HCT116 (cell line): Measurements from ENCODE around the gene CCDC154. TPM values are rescaled to one million over a fixed set of nuclear protein-coding genes. Genes with fewer than 3 reads are reported as not detected.

Source experiments
- ATAC-seq: fragments of 200-7000 bp; cut with Tn5 transposase; 2 replicates; pipeline ENCODE4 v1.9.1; 2020; ENCODE audit warnings: mild to moderate bottlenecking, moderate library complexity
- BruUV-seq: library from RNA; stranded (reverse); fragments of 400-500 nt; replicated peaks from 2 replicates; lab custom pipeline; 2021; lab: Mats Ljungman, UMichigan
- CTCF ChIA-PET: fragments of 300-600 bp; sonication (Branson Sonifier 250); formaldehyde crosslinking; loops from one replicate; lab custom pipeline; 2021; ENCODE audit warnings: antibody characterized with exemption; lab: Charles Lee
- POLR2A ChIA-PET: fragments of 300-600, 350-600 bp; sonication (Branson Sonifier 250); formaldehyde crosslinking; loops from one replicate; lab custom pipeline; 2021; ENCODE audit warnings: antibody characterized with exemption; lab: Charles Lee
- RAD21 ChIA-PET, 2 experiments: fragments of 300-600 bp; sonication (Branson Sonifier 250); formaldehyde crosslinking; loops; one replicate each; lab custom pipeline; 2023; ENCODE audit warnings: low total read pairs in 2 of 2; ENCODE audit not compliant: uncharacterized antibody in 2 of 2, unreplicated experiment in 2 of 2, low non-redundant PET in 1 of 2; lab: Charles Lee
- DNase-seq: peaks from one replicate; pipeline ENCODE4 v3.0.0-alpha.2; 2010; ENCODE audit warnings: low read depth, low spot score
- H2AFZ ChIP-seq: fragments of 200-600 bp; shearing (Covaris generic), sonication (generic); 2 replicates; pipeline ENCODE4 v1.6.1; 2017; ENCODE audit warnings: low read depth, mixed run types, mixed read lengths, antibody characterized with exemption, low read length; ENCODE audit not compliant: poor library complexity, severe bottlenecking
- H3K27ac ChIP-seq: 2 replicates; pipeline ENCODE4 v1.5.1; 2012; ENCODE audit warnings: low read depth, low read length
- H3K27me3 ChIP-seq: fragments of 200-600 bp; sonication (generic); 2 replicates; pipeline ENCODE4 v1.6.1; 2016; ENCODE audit warnings: mixed run types, low read length, mixed read lengths; ENCODE audit not compliant: insufficient read depth
- H3K36me3 ChIP-seq, 2 experiments: fragments of 200-500 bp in 1 of 2; fragments of 200-600 bp in 1 of 2; sonication (Bioruptor generic) in 1 of 2; sonication (generic) in 1 of 2; 2 replicates each; pipeline versions ENCODE4 v1.5.1 to v1.6.1; 2014 to 2016; ENCODE audit warnings: low read length in 2 of 2, inconsistent platforms in 1 of 2, mixed read lengths in 1 of 2, mixed run types in 1 of 2; ENCODE audit not compliant: insufficient read depth in 2 of 2, control insufficient read depth in 1 of 2
- H3K4me1 ChIP-seq, 2 experiments: fragments of 200-600 bp in 1 of 2; sonication (generic) in 1 of 2; 2 replicates each; pipeline versions ENCODE4 v1.5.1 to v1.6.1; 2012 to 2017; ENCODE audit warnings: low read length in 2 of 2, inconsistent platforms in 1 of 2, mild to moderate bottlenecking in 1 of 2, mixed read lengths in 1 of 2, mixed run types in 1 of 2, moderate library complexity in 1 of 2; ENCODE audit not compliant: insufficient read depth in 2 of 2, control insufficient read depth in 1 of 2
- H3K4me2 ChIP-seq: fragments of 200-600 bp; sonication (generic); 2 replicates; pipeline ENCODE4 v1.6.1; 2017; ENCODE audit warnings: mixed run types, low read length, mixed read lengths
- H3K4me3 ChIP-seq, 2 experiments: fragments of 200-600 bp in 1 of 2; sonication (generic) in 1 of 2; replicated peaks in 1 of 2; 2 replicates each; pipeline ENCODE4 v1.5.1; 2011 to 2016; ENCODE audit warnings: low read length in 2 of 2, control low read depth in 1 of 2, low read depth in 1 of 2, mild to moderate bottlenecking in 1 of 2, mixed read lengths in 1 of 2, mixed run types in 1 of 2
- H3K79me2 ChIP-seq: fragments of 200-600 bp; sonication (generic); 2 replicates; pipeline ENCODE4 v1.6.1; 2017; ENCODE audit warnings: mild to moderate bottlenecking, mixed run types, low read length, moderate library complexity, mixed read lengths; ENCODE audit not compliant: insufficient read depth
- H3K9ac ChIP-seq: fragments of 200-600 bp; sonication (generic); 2 replicates; pipeline ENCODE4 v1.6.1; 2016; ENCODE audit warnings: low read length, mixed read lengths
- H3K9me2 ChIP-seq: fragments of 200-600 bp; sonication (generic), shearing (Covaris generic); 2 replicates; pipeline ENCODE4 v1.6.1; 2017; ENCODE audit warnings: mixed run types, mild to moderate bottlenecking, moderate library complexity; ENCODE audit not compliant: insufficient read depth
- H3K9me3 ChIP-seq, 2 experiments: fragments of 200-500 bp in 1 of 2; fragments of 200-600 bp in 1 of 2; sonication (Bioruptor generic) in 1 of 2; sonication (generic) in 1 of 2; 2 replicates each; pipeline ENCODE4 v1.6.1; 2014 to 2017; ENCODE audit warnings: low read length in 2 of 2, mixed read lengths in 2 of 2, inconsistent platforms in 1 of 2, low read depth in 1 of 2, mild to moderate bottlenecking in 1 of 2, mixed run types in 1 of 2, moderate library complexity in 1 of 2; ENCODE audit not compliant: control insufficient read depth in 1 of 2, insufficient read depth in 1 of 2
- H4K20me1 ChIP-seq: fragments of 200-600 bp; sonication (generic), shearing (Covaris generic); 2 replicates; pipeline ENCODE4 v1.6.1; 2017; ENCODE audit warnings: mixed run types, mild to moderate bottlenecking, moderate library complexity; ENCODE audit not compliant: insufficient read depth
- CTCF ChIP-seq, 3 experiments: fragments of 200-600 bp in 1 of 3; sonication (generic) in 1 of 3; IDR thresholded peaks in 2 of 3; conservative IDR thresholded peaks in 1 of 3; 2 replicates each; pipeline ENCODE4 v1.5.1; 2012 to 2017; ENCODE audit warnings: low read depth in 2 of 3, low read length in 2 of 3, antibody characterized with exemption in 1 of 3, borderline replicate concordance in 1 of 3, control low read depth in 1 of 3, mild to moderate bottlenecking in 1 of 3, mixed read lengths in 1 of 3, mixed run types in 1 of 3, moderate library complexity in 1 of 3; ENCODE audit not compliant: insufficient read depth in 1 of 3
- EGR1 ChIP-seq: IDR thresholded peaks from 2 replicates; pipeline ENCODE4 v1.6.1; 2012; ENCODE audit warnings: low read depth
- ELF1 ChIP-seq: IDR thresholded peaks from 2 replicates; pipeline ENCODE4 v1.6.1; 2012; ENCODE audit warnings: low read depth, borderline replicate concordance
- RAD21 ChIP-seq: IDR thresholded peaks from 2 replicates; pipeline ENCODE4 v1.6.1; 2012; ENCODE audit warnings: low read depth, mild to moderate bottlenecking
- intact Hi-C: fragments of 100-400 bp; cut with micrococcal nuclease; formaldehyde crosslinking; loops from 2 replicates; pipeline ENCODE4 v1.10.0; 2022
- total RNA-seq: library from RNA; stranded (reverse); gene quantifications from one replicate; pipeline ENCODE4 v1.2.1, GENCODE V29; 2021; ENCODE audit not compliant: unreplicated experiment

Gene CCDC154
- total RNA-seq, 1 experiment from 2014 or later = 1.7 TPM

GRCh38 chr16:1428511-1428910 lies 15.8 kb downstream of the CCDC154 start:
- CTCF ChIA-PET = no interaction called here
- RAD21 ChIA-PET = no interaction called here
- intact Hi-C loops = no loop called here
- no peaks in the 10 kb centered on the region for H3K79me2 ChIP-seq
- H3K27me3 ChIP-seq = no peaks in the 10 kb centered on the region
- no peak for TF ChIP-seq EGR1
- peak; percentile 70 for TF ChIP-seq RAD21
- peak; percentile 57 to 59 (median 58); a peak in 5 of 6 replicates for TF ChIP-seq CTCF (IDR thresholded peaks at IDR 0.05 in 2 of 3, conservative IDR thresholded peaks at IDR 0.05 in 1 of 3; ENCODE audit: borderline replicate concordance in 1 of 3, insufficient read depth in 1 of 3, low read depth in 2 of 3, low read length in 2 of 3)
- no peak for TF ChIP-seq ELF1
- H3K4me3 ChIP-seq = no peak overlapping the region
- no peak overlapping the region for H2AFZ ChIP-seq
- no peaks in the 10 kb centered on the region for H3K36me3 ChIP-seq
- DNase-seq = no peak
- H3K4me2 ChIP-seq = peak overlapping the region; percentile 26; the same call in 1 of the 2 replicates
- POLR2A ChIA-PET = interaction anchor here (0.6 kb wide), 1 partner anchor 182 kb away, joined by 3 read pairs; no protein-coding TSS in a partner anchor
- peak; percentile 89 for ATAC-seq
- H3K27ac ChIP-seq = no peak overlapping the region; the same call in 1 of the 2 replicates
- peak overlapping the region; percentile 13 for H3K9ac ChIP-seq
- no peaks in the 10 kb centered on the region for H3K9me3 ChIP-seq
- H3K4me1 ChIP-seq = peaks cover 0 to 12% of the 10 kb centered on the region in 2 experiments; a peak in 2 of 4 replicates
- no peaks in the 10 kb centered on the region for H4K20me1 ChIP-seq
- no peaks in the 10 kb centered on the region for H3K9me2 ChIP-seq
- no TSS peak for BruUV-seq
